ENCODE measurements around the gene CSAD. TPM values are rescaled to one million over a fixed set of nuclear protein-coding genes. Genes with fewer than 3 reads are reported as not detected.

CSAD gene
- total RNA-seq, 1 experiment from 2014 or later = 32.3 TPM

DNA sequence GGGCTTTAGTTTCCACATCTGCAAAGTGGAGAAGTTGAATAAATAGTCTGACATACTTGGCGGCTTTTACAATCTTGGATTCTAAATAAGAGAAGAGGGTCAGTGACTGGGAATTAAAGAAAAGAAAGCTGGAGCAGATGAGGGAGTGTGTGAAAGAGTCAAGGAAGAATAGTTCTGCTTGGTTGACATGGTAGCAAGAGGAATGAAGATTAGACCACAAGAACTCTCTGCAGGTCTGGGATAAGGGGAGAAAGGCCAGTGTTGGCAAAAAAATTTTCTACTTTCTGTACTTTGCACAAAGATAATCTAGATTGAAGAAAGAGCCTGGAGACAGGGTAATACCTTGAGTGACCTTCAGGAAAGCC is 20.4 kb upstream of the CSAD start:
- Histone ChIP-seq H3K27ac (ENCODE audit: low read depth, low read length, poor library complexity, severe bottlenecking) (no peak overlapping the region), H3K27me3 (replicated peaks; ENCODE audit: insufficient read depth, low read depth, low read length, poor library complexity) (no peaks in the 10 kb centered on the region), H3K4me3 (ENCODE audit: low read depth, low read length, poor library complexity, severe bottlenecking) (no peak overlapping the region), H3K4me1 (ENCODE audit: insufficient read depth, low read length, poor library complexity, severe bottlenecking) (no peaks in the 10 kb centered on the region), H3K36me3 (ENCODE audit: insufficient read depth, low read length, poor library complexity, severe bottlenecking) (no peaks in the 10 kb centered on the region), H3K9me3 (ENCODE audit: low read depth, low read length, poor library complexity, severe bottlenecking) (no peaks in the 10 kb centered on the region)
- CTCF ChIA-PET = no interaction called here
- no peak for DNase-seq (ENCODE audit: low spot score)
- POLR2A ChIA-PET (ENCODE audit: low non-redundant PET) = no interaction called here
- no peak for TF ChIP-seq EZH2 (IDR thresholded peaks at IDR 0.05; ENCODE audit: borderline replicate concordance, low read depth, low read length, poor library complexity, severe bottlenecking)
- TF ChIP-seq, protein P1, sequence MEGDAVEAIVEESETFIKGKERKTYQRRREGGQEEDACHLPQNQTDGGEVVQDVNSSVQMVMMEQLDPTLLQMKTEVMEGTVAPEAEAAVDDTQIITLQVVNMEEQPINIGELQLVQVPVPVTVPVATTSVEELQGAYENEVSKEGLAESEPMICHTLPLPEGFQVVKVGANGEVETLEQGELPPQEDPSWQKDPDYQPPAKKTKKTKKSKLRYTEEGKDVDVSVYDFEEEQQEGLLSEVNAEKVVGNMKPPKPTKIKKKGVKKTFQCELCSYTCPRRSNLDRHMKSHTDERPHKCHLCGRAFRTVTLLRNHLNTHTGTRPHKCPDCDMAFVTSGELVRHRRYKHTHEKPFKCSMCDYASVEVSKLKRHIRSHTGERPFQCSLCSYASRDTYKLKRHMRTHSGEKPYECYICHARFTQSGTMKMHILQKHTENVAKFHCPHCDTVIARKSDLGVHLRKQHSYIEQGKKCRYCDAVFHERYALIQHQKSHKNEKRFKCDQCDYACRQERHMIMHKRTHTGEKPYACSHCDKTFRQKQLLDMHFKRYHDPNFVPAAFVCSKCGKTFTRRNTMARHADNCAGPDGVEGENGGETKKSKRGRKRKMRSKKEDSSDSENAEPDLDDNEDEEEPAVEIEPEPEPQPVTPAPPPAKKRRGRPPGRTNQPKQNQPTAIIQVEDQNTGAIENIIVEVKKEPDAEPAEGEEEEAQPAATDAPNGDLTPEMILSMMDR (conservative IDR thresholded peaks at IDR 0.05; ENCODE audit: low read depth, low read length) = no peak
- BruUV-seq (replicated peaks) = no TSS peak
- intact Hi-C loops (cut with micrococcal nuclease; ENCODE audit: unreplicated experiment) = no loop called here

DNA sequence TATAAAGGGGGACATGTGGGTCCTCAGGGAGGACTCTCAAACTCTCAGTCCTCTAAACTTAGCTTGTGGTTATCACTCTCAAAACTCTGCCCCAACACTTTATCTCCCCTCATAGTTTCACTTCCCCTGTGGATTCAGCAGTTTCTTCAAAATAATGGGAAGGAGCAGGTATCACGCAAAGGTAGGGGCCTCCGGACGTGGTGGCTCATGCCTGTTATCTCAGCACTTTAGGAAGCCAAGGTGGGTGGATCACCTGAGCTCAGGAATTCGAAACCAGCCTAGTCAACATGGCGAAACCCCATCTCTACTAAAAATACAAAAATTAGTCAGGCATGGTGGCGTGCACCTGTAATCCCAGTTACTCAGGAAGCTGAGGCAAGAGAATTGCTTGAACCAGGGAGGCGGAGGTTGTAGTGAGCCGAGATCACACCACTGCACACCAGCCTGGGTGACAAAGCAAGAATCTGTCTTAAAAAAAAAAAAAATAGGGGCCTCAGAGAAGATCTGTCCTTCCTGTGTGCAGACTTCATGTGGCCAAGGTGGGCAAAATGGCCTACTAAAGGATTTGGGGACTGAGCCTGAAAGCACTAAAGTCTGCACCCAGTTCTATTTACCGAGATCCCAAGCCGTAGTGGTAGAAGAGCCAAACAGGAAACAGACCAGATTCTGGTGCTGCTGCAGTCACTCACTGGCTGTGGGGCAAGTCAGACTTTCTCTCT is 19.9 kb upstream of the CSAD start:
- CTCF ChIA-PET = no interaction called here
- Histone ChIP-seq H3K27me3 (replicated peaks; ENCODE audit: insufficient read depth, low read depth, low read length, poor library complexity) (no peaks in the 10 kb centered on the region), H3K4me3 (ENCODE audit: low read depth, low read length, poor library complexity, severe bottlenecking) (no peak overlapping the region), H3K27ac (ENCODE audit: low read depth, low read length, poor library complexity, severe bottlenecking) (no peak overlapping the region), H3K4me1 (ENCODE audit: insufficient read depth, low read length, poor library complexity, severe bottlenecking) (no peaks in the 10 kb centered on the region), H3K36me3 (ENCODE audit: insufficient read depth, low read length, poor library complexity, severe bottlenecking) (no peaks in the 10 kb centered on the region), H3K9me3 (ENCODE audit: low read depth, low read length, poor library complexity, severe bottlenecking) (no peaks in the 10 kb centered on the region)
- no peak for TF ChIP-seq EZH2 (IDR thresholded peaks at IDR 0.05; ENCODE audit: borderline replicate concordance, low read depth, low read length, poor library complexity, severe bottlenecking)
- TF ChIP-seq, protein P1 (conservative IDR thresholded peaks at IDR 0.05; ENCODE audit: low read depth, low read length) = no peak
- DNase-seq (ENCODE audit: low spot score) = no peak
- BruUV-seq (replicated peaks) = no TSS peak
- intact Hi-C loops (cut with micrococcal nuclease; ENCODE audit: unreplicated experiment) = no loop called here
- POLR2A ChIA-PET (ENCODE audit: low non-redundant PET) = no interaction called here

DNA sequence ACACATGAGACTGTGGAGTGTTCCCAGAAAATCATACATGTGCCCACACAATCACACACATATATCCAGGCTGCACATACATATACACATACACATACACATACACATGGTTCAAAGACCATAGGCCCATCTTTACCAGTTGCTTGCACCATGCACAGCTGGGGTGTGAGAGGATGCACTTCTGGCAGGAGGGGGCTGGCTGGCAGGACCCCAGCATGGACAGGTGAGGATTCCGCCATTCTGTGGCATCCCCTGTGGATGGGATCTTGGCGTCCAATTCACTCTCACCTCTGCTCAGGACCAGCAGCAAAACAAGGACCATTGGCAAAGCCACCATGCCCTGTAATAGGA is 19.4 kb upstream of the CSAD start:
- intact Hi-C loops (cut with micrococcal nuclease; ENCODE audit: unreplicated experiment) = no loop called here
- Histone ChIP-seq H3K4me1 (ENCODE audit: insufficient read depth, low read length, poor library complexity, severe bottlenecking) (no peaks in the 10 kb centered on the region), H3K27me3 (replicated peaks; ENCODE audit: insufficient read depth, low read depth, low read length, poor library complexity) (no peaks in the 10 kb centered on the region), H3K27ac (ENCODE audit: low read depth, low read length, poor library complexity, severe bottlenecking) (no peak overlapping the region), H3K9me3 (ENCODE audit: low read depth, low read length, poor library complexity, severe bottlenecking) (no peaks in the 10 kb centered on the region), H3K4me3 (ENCODE audit: low read depth, low read length, poor library complexity, severe bottlenecking) (no peak overlapping the region), H3K36me3 (ENCODE audit: insufficient read depth, low read length, poor library complexity, severe bottlenecking) (no peaks in the 10 kb centered on the region)
- DNase-seq (ENCODE audit: low spot score) = no peak
- ChIA-PET POLR2A (ENCODE audit: low non-redundant PET) (no interaction called here), CTCF (no interaction called here)
- no peak for TF ChIP-seq EZH2 (IDR thresholded peaks at IDR 0.05; ENCODE audit: borderline replicate concordance, low read depth, low read length, poor library complexity, severe bottlenecking)
- TF ChIP-seq, protein P1 (conservative IDR thresholded peaks at IDR 0.05; ENCODE audit: low read depth, low read length) = no peak
- no TSS peak for BruUV-seq (replicated peaks)
